Measurements from ENCODE around the gene PRSS2.

Gene PRSS2

GRCh38 chr7:142787034-142787768 is 16.4 kb downstream of the PRSS2 start:
- no peak for DNase-seq (ENCODE audit: low read depth)

- DNase-seq (ENCODE audit: low read depth), result no peak
Observed at GRCh38 chr7:142787783-142788182, 17.0 kb downstream of the PRSS2 start.

DNA sequence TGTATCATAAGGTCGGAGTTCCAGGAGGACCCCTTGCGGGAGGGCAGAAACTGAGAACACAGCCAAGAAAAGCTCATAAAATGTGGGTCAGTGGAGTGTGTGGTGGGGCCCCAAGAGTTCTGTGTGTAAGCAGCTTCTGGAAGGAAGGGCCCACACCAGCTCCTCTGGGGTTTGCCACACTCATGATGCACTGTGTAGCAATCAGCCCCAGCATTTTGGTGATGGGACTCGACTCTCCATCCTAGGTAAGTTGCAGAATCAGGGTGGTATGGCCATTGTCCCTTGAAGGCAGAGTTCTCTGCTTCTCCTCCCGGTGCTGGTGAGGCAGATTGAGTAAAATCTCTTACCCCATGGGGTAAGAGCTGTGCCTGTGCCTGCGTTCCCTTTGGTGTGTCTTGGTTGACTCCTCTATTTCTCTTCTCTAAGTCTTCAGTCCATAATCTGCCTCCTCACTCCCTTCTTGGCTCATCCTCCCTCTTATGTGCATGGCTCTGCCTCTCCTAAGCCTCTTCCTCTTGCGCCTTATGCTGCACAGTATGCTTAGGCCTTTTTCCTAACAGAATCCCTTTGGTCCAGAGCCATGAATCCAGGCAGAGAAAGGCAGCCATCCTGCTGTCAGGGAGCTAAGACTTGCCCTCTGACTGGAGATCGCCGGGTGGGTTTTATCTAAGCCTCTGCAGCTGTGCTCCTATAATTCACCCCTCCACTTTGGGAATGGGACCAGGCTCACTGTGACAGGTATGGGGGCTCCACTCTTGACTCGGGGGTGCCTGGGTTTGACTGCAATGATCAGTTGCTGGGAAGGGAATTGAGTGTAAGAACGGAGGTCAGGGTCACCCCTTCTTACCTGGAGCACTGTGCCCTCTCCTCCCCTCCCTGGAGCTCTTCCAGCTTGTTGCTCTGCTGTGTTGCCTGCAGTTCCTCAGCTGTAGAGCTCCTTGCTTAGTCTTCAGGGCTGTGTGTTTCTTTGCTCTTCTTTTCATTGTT is 17.8 kb downstream of the PRSS2 start:
- DNase-seq (ENCODE audit: low read depth), result no peak

DNA sequence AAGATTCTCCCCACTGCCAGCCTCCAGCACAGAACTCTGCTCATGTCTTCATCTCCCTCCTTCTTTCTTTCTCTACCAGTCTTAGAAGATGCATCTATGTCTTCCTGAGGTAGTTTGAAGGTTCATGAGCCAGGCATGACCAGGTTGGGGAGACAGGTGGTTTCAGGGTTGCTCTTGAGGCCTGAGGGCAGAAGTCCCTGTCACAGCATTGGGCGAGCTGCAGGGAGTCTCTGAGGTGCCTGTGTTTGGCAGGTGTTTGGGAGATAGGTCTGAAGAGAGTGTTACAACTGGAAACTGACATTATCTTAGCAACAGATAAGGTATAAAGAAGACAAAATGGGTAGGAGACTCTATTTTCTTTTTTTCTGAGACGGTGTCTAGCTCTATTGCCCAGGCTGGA is 18.7 kb downstream of the PRSS2 start:
- no peak for DNase-seq (ENCODE audit: low read depth)

- no peak for DNase-seq (ENCODE audit: low read depth)
Observed at GRCh38 chr7:142790056-142790455, 19.3 kb downstream of the PRSS2 start.

DNA sequence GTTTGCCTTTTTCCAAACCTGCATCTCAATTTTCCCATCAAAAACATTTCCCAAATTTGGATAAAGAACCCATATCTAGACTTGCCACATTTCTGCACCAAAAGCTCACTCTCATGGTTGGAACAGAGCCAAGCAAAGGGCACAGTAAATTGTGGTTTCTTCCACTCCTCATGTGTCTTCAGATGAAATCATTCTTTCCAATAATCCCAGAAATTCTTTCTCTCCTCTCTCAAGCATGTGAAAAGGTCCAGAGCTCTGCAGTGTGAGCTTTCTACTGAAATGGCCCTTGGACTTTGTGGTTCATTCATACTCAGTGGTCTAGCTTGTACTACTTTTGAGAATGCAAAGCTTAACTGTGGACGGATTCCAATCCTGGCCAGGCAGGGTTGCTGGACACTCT is 19.8 kb downstream of the PRSS2 start:
- no peak for DNase-seq (ENCODE audit: low read depth)

- DNase-seq (ENCODE audit: low read depth), result no peak
Observed at GRCh38 chr7:142791502-142791901, 20.7 kb downstream of the PRSS2 start.

DNA sequence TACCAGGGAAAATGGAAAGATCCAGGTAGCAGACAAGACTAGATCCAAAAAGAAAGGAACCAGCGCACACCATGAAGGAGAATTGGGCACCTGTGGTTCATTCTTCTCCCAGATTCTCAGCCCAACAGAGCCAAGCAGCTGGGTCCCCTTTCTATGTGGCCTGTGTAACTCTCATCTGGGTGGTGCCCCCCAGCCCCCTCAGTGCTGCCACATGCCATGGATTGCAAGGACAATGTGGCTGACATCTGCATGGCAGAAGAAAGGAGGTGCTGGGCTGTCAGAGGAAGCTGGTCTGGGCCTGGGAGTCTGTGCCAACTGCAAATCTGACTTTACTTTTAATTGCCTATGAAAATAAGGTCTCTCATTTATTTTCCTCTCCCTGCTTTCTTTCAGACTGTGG is 21.4 kb downstream of the PRSS2 start:
- no peak for DNase-seq (ENCODE audit: low read depth)

- DNase-seq (ENCODE audit: low read depth), result no peak
Observed at GRCh38 chr7:142792593-142792992, 21.8 kb downstream of the PRSS2 start.

DNA sequence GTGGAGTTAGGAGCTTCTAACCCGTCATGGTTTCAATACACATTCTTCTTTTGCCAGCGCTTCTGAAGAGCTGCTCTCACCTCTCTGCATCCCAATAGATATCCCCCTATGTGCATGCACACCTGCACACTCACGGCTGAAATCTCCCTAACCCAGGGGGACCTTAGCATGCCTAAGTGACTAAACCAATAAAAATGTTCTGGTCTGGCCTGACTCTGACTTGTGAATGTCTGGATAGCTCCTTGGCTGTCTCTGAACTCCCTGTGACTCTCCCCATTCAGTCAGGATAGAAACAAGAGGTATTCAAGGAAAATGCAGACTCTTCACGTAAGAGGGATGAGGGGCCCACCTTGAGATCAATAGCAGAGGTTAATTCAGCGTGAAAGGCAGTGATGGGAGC is 22.4 kb downstream of the PRSS2 start:
- DNase-seq (ENCODE audit: low read depth), result no peak

DNA sequence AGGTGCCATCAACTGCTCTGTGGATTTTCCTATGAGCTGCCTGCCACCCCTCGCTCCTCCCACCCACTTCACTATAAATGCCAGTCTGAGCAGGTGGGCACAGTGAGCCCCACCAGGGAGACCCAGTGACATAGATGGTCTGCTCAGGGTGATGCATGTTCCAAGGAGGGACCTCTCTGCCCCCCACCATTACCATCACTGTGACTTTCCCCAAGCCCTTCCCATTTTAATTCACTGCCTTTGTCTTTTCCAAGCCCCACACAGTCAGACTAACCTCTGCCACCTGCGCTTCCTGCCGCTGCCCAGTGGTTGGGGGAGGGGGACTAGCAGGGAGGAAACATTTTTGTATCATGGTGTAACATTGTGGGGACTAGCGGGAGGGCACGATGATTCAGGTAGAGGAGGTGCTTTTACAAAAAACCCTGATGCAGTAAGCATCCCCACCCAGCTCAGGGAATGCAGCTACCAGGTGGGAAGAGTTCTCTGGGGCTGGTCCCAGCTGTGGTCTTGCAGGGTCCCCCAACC is 24.6 kb downstream of the PRSS2 start:
- no peak for DNase-seq (ENCODE audit: low read depth)

- no peak for DNase-seq (ENCODE audit: low read depth)
Observed at GRCh38 chr7:142796001-142796500, 25.3 kb downstream of the PRSS2 start.

DNA sequence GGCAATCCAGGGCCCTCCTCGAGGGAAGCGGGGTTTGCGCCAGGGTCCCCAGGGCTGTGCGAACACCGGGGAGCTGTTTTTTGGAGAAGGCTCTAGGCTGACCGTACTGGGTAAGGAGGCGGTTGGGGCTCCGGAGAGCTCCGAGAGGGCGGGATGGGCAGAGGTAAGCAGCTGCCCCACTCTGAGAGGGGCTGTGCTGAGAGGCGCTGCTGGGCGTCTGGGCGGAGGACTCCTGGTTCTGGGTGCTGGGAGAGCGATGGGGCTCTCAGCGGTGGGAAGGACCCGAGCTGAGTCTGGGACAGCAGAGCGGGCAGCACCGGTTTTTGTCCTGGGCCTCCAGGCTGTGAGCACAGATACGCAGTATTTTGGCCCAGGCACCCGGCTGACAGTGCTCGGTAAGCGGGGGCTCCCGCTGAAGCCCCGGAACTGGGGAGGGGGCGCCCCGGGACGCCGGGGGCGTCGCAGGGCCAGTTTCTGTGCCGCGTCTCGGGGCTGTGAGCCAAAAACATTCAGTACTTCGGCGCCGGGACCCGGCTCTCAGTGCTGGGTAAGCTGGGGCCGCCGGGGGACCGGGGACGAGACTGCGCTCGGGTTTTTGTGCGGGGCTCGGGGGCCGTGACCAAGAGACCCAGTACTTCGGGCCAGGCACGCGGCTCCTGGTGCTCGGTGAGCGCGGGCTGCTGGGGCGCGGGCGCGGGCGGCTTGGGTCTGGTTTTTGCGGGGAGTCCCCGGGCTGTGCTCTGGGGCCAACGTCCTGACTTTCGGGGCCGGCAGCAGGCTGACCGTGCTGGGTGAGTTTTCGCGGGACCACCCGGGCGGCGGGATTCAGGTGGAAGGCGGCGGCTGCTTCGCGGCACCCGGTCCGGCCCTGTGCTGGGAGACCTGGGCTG is 26.0 kb downstream of the PRSS2 start:
- DNase-seq (ENCODE audit: low read depth), result no peak

DNA sequence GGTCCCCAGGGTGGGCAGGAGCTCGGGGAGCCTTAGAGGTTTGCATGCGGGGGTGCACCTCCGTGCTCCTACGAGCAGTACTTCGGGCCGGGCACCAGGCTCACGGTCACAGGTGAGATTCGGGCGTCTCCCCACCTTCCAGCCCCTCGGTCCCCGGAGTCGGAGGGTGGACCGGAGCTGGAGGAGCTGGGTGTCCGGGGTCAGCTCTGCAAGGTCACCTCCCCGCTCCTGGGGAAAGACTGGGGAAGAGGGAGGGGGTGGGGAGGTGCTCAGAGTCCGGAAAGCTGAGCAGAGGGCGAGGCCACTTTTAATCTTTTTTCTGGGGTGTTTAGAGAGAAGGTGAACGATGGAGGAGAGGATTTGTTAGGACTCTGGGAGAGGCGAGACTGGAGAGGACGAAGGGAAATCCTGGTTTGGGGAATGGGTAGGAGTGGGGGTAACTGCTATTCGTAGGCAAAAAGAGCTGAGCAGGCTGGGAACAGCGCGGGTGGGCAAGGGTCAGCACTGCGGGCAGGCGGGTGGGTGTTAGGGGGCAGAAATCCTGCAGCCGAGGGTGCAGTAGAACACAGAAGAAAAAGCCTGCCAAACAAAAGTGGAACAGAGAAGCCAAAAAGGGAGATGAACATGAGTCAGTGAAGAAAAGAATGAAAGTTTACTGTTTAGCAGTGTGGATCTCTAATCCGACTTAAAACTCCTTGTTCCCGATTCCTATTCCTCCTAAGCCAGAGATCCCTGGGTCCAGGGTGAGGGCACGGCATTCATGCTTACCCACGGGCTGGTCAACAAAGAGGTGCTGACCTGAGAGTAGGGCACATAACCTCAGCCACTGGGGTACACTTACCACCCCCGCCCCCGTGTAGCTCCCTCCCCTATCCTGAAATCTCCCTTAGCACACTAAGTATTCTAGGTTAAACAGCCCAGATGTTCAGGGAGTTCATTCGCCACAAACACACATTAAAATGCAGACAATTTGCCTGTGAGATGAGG is 26.9 kb downstream of the PRSS2 start:
- no peak for DNase-seq (ENCODE audit: low read depth)

GRCh38 chr7:142798451-142799436 is 28.0 kb downstream of the PRSS2 start:
- no peak for DNase-seq (ENCODE audit: low read depth)

- DNase-seq (ENCODE audit: low read depth), result no peak
Observed at GRCh38 chr7:142799437-142799835, 28.7 kb downstream of the PRSS2 start.

GRCh38 chr7:142800088-142800487 is 29.3 kb downstream of the PRSS2 start:
- DNase-seq (ENCODE audit: low read depth), result no peak

DNA sequence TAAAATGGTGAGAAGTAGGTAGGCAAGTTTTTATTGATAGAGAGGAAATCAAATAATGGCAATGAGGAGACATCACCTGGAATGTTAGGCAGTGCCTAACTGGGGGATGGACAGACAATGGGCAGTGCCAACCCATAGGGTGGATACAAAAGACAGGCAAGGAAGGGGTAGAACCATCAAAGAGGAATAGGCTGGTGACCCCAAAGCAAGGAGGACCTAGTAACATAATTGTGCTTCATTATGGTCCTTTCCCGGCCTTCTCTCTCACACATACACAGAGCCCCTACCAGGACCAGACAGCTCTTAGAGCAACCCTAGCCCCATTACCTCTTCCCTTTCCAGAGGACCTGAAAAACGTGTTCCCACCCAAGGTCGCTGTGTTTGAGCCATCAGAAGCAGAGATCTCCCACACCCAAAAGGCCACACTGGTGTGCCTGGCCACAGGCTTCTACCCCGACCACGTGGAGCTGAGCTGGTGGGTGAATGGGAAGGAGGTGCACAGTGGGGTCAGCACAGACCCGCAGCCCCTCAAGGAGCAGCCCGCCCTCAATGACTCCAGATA is 30.0 kb downstream of the PRSS2 start:
- DNase-seq (ENCODE audit: low read depth), result no peak
